Suppressor macrophage (primary cell): ENCODE measurements around the gene PRKAG2.

Experiments
- DNase-seq, 4 experiments: peaks; one replicate each; pipeline ENCODE4 v3.0.0-alpha.2; 2020 to 2022

PRKAG2 gene

GRCh38 chr7:151900986-151901621 lies 24.2 kb upstream of the PRKAG2 start:
- no peak for DNase-seq

- no peak for DNase-seq
Measured at GRCh38 chr7:151900591-151900985, 23.7 kb upstream of the PRKAG2 start.

DNA sequence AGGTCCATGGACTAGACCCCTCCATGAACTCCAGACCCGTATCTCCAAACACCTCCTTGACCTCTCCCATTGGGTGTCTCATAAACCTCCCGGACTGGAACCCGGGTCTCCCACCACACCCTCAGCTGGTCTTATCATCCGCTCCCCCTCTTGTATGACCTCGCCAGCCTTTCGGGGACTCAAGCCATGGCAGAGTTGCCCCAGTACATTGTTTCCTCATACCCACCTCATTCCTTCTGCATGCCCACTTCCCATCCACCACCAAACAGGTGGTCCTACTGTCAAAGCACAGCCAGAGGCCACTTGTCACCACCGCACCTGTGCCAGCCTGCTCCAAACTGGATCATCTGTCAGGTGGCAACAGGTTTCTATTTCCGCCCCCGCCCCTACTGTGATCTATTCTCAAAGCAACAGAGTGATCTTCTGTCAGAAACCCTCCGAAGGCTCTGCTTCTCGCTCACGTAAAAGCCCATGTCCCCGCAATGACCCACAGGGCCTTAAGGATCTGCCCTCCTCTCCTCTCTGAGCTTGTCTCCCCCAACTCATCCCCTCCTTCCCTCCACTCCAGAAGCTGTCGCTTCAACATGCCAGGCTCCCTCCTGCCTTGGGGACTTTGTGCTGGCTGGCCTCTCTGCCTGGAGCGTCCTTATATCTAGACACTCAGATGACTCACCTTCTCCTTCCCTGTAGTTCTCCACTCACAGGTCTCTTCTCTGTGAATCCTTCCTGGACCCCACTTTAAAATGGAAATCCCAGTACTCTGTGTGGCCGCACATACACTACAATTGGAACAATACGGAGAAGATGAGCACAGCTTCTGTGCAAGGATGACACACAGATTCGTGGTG lies 22.8 kb upstream of the PRKAG2 start:
- no peak for DNase-seq

DNA sequence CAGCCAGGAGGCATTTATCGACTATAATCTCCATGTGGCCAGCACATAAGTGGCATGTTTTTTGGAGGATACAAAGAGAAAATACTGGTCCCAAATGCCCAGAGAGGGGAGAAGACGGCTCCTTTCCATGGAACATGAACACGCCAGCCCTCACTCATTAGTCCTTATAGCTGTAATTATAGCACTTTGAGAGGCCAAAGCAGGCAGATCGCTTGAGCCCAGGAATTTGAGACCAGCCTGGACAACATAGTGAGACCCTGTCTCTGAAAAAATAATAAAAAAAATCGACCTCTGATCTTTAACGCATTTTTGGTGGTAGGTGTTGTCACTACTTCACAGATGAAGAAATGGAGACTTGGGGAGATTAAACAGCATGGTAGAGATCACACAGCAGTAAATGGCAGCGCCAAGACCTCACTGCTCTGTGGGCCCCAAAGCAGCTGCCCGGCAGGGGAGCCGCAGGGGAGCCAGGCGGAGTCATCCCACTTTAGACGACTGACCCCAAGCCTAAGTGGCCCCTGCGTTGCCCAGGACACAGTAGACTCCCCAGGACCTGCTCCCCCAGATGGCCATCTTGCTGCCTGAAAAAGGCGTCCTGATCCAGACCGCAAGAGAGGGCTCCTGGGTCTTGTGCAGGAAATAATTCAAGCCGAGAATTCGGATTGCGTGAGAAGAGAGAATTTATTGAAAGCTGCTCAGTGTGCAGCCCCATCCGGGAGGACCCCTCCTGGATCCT lies 21.2 kb upstream of the PRKAG2 start:
- no peak for DNase-seq

GRCh38 chr7:151897161-151897731 lies 20.3 kb upstream of the PRKAG2 start:
- no peak for DNase-seq

- DNase-seq: no peak
Measured at GRCh38 chr7:151896486-151896885, 19.6 kb upstream of the PRKAG2 start.

DNA sequence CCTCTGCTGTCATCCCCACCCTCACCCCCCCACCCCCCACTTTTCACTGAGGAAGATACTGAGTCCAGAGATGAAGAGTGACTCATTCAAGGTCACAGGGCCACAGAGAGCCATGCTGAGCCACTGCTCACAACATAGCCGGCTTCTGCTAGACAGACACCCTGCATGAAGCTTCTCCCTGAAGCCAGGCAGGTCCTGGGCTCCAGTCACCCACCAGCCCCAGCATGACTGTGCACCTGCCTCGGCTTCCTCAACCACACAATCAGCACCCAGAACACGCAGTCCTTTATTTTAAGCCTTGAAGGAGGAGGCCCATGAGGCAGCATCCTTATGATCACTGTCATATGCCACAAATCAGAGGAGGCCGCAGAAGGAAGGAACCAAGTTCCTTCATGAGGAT lies 19.2 kb upstream of the PRKAG2 start:
- DNase-seq: peak in 3 of 4 experiments; percentile 23 to 60 (median 37)

DNA sequence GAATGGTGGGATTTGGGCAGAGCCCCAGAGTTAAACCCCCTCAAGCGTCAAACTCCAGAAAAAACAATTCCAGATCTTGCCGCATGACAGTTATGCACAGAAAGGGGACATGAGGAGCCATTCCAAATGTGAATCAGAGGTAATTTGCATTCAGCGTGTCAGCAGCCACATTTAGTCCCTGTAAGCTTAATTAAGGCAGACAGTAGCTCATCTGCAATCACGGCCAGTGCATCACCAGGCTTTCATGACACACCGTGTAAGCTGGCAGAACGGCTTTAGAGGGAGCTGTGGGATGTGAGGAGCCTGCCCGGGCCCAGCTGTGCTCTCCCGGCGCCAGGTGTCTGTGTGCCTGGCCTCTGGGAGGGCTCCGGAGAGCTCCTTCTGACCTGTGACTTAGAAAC lies 18.7 kb upstream of the PRKAG2 start:
- peak in 1 of 4 experiments; percentile 19 for DNase-seq

GRCh38 chr7:151895008-151895630 lies 18.2 kb upstream of the PRKAG2 start:
- no peak for DNase-seq

DNA sequence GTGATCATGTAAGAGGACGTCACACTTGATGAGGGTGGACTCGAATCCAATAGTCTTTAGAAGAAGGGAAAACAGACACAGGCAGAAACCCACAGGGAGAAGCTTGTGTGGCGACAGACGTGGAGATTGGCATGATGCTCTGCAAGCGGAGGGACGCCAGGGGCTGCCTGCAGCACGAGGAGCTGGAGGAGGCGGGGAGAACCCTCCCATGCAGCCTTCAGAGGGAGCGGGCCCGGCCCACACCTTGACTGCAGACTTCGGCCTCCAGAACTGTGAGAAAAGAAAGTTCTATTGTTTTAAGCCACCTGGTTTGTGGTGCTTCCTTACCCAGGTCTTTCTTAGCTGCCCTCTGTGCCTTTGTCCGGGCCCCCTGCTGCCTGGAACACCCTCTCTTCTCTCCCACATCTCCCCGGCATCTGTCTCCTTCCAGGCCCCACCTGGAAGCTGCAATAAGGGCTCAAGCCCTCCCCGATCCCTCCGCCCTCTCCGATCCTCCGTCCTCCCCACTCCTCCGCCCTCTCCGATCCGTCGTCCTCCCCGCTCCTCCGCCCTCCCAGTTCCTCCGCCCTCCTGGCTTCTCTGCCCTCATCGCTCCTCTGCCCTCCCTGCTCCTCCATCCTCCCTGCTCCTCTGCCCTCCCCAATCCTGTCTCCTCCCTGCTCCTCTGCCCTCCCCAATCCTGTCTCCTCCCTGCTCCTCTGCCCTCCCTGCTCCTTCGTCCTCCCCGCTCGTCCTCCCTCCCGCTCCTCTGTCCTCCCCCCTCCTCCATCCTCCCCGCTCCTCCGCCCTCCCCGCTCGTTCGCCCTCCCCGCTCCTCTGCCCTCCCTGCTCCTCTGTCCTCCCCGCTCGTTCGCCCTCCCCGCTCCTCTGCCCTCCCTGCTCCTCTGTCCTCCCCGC lies 17.4 kb upstream of the PRKAG2 start:
- no peak for DNase-seq

DNA sequence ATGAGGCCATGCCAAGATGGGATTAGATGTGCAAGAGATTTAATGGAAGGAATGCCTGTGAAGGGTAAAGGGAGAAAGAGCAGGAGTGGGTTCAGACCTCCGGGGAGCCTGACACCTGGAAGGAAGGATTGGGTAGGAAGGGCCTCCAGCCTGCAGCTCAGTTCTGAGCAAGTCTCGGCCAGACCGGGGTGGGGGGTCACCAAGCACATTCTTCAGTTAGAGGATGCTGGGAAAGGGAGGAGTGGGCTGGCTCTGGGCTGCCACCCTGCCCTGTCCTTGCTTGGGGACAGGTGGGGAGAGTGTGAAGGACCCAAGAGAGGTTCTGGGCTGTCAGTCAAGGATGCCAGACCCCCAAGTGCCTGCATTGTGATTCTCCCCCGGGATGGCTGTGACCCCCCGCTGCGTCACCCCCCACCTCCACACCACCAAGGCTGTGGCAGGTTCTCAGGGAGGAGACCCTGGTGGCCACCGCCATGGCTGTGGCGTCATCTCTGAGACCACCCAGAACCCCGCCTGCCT lies 16.5 kb upstream of the PRKAG2 start:
- no peak for DNase-seq

- DNase-seq: no peak
Measured at GRCh38 chr7:151891753-151892152, 14.8 kb upstream of the PRKAG2 start.

- DNase-seq: no peak
Measured at GRCh38 chr7:151891182-151891581, 14.3 kb upstream of the PRKAG2 start.

DNA sequence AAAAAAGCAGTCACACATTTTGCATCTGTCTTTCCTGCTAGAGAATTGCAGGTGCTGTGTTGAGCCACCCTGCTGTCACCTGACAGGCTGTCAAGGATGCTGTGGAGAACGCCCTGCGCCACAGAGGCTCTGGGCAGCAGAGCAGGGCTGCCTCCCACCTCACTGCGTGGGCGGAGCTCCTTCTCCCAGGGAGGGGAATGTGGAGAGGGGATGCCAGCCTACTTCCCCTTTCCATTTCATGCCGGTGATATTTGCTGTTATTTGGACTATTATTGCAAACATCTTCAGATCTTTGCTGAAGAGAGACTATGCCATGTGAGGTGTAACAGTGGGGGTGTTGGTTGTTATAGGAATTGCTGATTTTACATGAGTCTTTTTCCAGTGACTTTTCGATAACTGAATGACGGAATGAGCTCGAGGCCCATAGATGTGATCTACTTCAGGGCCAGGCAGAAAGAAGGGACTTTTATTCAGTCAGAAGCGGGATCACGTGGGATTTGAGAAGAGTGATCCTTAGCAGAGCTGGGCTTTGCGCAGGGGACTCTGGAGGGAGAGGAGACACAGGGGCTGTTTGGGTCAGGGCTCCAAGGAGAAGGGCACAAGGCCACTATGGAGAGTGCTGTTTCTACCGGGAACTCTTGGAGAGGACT lies 13.6 kb upstream of the PRKAG2 start:
- peak; percentile 75 to 90 (median 88) for DNase-seq

- no peak for DNase-seq
Measured at GRCh38 chr7:151889406-151890354, 12.8 kb upstream of the PRKAG2 start.

DNA sequence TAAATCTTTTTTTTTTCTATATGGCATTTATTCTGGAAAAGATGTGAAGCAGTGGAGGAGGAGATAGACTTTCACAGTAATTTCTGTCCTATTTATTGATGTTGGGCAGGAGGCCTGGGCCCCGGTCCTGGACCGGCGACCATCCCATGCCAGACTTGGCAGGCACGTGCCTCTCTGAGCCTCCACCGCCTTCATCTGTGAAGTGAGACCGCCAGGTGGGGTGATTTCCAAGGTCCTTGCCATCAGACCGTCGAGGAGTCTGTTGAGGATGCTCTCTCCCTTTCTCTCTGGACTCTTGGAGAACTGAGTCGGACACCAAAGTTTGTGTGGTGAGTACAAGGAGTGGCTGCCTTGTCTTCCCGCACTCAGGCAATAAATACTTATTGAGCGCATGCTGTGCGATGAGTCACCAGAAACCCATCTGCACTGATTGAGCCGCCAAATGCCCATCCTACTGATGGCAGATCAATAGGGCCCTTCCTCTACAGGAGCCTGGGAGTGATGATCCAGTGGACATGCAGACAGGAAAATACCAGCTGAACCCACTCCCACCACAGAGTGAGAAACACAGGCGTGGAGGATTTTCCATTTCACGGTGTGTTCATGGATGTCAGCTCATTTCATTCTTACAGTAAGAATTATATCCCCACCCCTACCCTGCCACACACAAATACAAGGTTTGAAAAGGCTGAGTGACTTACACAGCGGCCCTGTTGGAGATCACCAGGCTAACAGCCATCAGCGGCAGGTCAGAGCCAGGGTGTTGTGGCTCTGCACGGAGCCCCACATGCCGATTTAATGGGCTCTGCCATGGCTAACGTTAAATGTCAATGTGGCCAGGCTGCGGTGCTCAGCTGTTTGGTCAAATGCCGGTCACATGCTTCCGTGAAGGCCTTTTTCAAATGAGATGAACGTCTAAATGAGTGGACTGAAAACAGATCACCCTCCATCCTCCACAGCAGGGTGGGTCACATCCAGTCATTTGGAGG lies 11.5 kb upstream of the PRKAG2 start:
- DNase-seq: no peak

DNA sequence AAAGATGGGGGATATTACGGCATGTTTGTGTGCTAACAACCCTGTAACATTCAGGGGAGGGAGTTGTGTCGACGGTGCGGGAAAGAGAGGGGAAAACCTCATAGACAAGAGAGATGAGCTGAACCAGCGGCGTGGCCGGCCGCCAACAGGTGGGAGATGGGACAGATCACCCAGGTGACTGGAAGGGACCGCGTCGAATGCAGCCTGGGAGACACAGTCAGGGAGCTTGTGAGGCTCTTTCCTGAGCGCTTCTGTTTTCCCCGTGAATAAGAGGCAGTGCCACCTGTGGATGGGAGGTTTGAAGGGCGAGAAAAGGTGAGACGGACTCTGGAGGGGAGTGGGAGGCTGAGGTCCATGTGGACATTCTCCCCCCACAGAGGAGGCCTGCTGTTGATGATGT lies 9.9 kb upstream of the PRKAG2 start:
- DNase-seq: no peak

DNA sequence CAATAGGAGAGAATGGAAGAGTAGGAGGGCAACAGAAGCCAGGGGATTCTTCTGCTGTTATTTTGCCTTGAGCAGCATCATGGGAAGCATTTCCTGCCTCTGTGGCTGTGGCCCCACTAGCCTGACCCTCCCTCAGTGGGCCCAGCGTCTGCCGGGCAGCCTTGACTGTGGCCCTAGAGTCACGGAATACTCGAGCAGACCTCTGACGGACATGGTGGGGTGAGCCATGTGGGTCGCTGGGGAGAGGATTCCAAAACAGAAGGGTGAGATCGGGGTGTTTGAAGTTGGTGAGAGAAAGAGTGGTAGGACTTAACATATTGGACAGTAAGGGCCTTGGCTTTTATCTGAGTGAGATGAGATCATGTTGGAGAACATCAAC lies 8.3 kb upstream of the PRKAG2 start:
- DNase-seq: no peak
